ENCODE measurements around the gene ATP7B.

DNA sequence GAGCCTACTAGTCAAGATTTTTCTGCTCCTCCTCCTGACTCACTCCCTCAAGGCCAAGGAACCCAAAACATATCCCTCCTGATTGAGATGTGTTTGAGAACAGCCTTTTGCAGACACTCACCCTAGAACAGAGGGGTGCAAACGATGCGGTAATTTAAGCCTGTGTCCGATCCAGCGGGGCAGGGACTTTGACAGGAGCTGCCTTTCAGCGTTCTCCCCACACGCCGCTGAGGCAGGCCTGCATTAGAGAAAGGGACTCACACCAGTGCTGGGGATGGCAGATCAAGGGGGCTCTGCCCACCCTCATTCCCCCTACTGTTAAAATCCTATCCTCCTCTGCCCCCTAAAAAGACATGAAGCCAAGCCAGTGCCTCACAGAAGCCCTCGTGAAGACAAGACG is 79.0 kb downstream of the ATP7B start:
- TF ChIP-seq CREB1 (IDR thresholded peaks at IDR 0.05; ENCODE audit: low read depth) (no peak), TCF12 (IDR thresholded peaks at IDR 0.05; ENCODE audit: low read depth) (no peak), CEBPB (IDR thresholded peaks at IDR 0.05) (no peak), RAD21 (IDR thresholded peaks at IDR 0.05; ENCODE audit: low read depth) (no peak)
